Erythroblast (primary cell): ENCODE measurements around the gene RAB6B.

Experiments
- DNase-seq, 2 experiments: peaks; one replicate each; lab custom pipeline; 2025; lab: John Stamatoyannopoulos, UW
- GATA1 ChIP-seq: IDR thresholded peaks from 2 replicates; pipeline ENCODE4 v1.6.1; 2011; ENCODE audit warnings: low read depth, mild to moderate bottlenecking, control low read depth, low read length, moderate library complexity
- POLR2A ChIP-seq: IDR thresholded peaks from 2 replicates; pipeline ENCODE4 v1.6.1; 2011; ENCODE audit warnings: mild to moderate bottlenecking, low read length

RAB6B gene

DNA sequence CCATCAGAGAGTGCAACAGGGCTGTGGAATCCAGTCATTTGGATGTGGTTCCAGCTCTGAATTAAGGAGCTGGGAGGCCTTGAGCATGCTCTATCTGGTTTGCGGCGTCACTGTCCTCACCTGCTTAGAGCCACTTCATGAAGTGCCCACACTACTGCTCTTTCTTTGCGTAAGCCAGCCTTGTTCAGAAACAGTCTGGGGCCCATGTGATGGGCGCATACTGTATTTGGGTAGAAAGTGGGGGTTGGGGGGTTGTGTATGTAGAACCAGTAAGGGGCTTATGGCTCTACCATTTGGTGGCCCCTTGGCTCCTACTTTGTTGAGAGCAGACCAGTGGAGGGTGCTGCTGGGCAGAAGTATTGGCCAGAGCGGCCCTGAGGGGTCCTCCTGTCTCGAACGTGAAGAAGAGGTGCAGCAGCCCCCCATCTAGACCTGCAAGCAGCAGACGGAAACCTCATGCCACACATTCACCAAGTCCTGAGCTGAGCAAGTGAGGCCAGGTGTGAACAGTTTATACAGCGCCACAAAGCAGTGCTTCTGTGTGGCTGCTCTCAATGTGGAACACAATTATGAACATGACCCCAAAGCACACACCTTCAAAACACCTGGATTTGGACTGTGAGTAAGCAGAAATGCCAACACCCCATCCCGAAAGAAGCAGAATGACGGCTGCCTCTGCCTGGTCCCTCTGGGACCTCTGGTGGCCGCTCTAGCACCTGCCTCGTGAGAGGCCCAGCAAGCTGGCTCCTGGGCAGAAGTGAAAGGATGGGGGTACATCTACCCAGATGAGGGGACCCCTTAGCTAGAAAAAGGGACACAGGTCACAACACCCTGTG is 63.5 kb downstream of the RAB6B start:
- TF ChIP-seq GATA1, result no peak
- no peak for TF ChIP-seq POLR2A

GRCh38 chr3:133830071-133830470 is 65.6 kb downstream of the RAB6B start:
- no peak for DNase-seq
- no peak for TF ChIP-seq POLR2A
- TF ChIP-seq GATA1, result no peak

More for the DNA sequence above, 63.5 kb downstream of the RAB6B start:
- no peak for DNase-seq

GRCh38 chr3:133829310-133829707 is 66.4 kb downstream of the RAB6B start:
- no peak for DNase-seq
- TF ChIP-seq POLR2A, result no peak
- no peak for TF ChIP-seq GATA1

GRCh38 chr3:133828576-133829309 is 66.9 kb downstream of the RAB6B start:
- TF ChIP-seq GATA1, result no peak
- no peak for TF ChIP-seq POLR2A
- DNase-seq, result no peak

DNA sequence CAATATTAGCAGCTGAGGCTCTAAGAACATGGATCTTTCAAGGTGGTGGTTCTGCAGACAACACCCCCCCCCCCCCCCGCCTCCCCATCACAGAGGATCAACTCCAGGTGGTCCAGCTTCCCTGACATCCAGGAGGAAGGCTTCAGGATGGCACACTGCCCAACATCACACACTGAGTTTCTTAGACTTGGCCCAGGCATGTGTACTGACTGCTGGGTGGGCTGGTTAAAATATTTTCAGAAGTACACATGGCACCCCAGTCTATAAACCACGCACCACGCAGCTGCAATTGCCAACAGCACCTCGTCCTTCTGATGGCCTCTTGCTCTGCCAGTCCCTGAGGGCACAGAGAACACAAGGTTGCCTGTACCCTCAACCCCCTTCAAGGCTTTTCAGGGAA is 68.0 kb downstream of the RAB6B start:
- DNase-seq, result no peak
- TF ChIP-seq POLR2A (no peak), GATA1 (no peak)

DNA sequence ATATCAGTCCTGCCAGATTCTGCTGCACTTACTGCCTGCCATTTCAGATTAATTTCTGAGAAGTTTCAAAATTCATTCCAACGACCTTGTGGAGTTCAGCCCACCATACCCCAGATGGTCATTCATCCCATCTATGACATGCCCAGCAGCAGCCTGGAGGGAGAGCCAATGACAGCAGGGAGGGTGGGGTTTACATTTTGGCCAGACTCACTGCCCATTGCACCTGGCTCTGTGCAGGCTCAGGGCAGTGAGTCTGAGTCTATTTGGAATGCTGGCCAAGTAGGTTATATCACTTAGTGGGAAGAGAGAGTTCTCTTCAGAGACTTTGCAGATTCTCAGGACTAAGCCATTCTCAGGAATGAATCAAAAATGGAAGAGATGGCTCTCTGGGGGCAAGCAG is 68.5 kb downstream of the RAB6B start:
- DNase-seq, result no peak
- TF ChIP-seq GATA1, result no peak
- TF ChIP-seq POLR2A, result no peak

DNA sequence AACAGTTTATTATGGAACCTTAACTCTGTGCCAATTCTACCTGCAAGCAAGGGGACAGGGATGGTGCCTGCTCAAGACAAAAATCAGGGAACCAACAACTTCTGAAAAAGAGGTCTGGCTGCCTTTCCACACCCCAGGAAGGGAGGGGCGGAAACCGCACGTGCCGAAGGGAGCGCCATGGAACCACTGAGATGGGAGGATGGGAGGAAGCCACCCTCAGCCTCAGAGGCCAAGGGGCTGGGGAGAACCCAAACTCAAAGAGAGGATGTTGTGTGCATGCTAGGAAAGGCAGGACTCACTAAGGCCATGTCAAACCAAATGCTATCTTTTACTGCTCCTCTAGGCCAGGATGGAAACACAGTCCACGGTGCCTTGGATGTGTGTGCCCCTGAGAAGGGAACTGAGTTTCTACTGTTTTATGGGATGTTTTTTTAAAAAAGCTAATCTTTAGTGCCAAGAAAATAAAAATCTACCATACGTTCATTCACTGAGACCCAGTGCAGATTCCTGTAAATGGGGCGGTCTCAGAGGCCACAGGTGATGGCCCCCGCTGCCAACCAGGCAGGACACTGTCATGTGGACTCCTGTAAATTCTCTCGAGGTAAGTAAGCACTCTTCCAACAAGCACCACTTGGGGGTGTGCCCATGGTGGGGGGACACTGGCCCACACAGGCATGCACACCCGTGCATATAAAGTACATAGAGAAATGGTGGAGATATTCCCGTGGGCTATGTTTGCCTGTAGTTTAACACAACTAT is 69.5 kb downstream of the RAB6B start:
- no peak for DNase-seq
- TF ChIP-seq POLR2A (no peak), GATA1 (no peak)

DNA sequence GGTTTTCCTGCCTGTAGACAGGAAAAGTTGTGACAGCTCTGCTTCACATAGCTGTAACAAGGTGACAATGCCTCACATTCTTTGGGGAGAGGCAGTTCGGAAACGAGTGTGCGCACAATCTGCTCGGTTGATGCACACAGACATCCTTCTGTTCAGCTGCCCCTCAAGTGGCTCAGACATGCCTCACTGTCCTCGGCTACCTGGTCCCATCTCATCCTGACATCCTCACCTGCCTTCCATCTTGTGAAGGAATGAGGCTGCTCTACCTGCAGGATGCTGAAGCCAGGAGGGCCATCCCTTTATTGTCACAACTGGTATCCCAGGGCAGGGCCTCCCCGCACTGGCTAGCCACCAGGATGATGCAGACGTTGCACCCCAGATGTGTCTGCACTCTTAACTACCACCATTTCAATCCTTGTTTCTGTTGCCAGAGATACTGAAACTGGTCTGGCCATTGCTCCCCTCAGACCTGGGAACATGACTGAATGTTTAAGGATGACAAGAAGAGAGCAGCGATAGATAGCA is 70.7 kb downstream of the RAB6B start:
- no peak for TF ChIP-seq POLR2A
- no peak for TF ChIP-seq GATA1
- DNase-seq, result no peak

GRCh38 chr3:133821767-133822638 is 73.7 kb downstream of the RAB6B start:
- TF ChIP-seq POLR2A, result peak; percentile 20
- TF ChIP-seq GATA1, result no peak
- DNase-seq, result peak in 1 of 2 experiments; percentile 24

- no peak for TF ChIP-seq POLR2A
- TF ChIP-seq GATA1, result no peak
- DNase-seq, result no peak
These were observed 74.6 kb downstream of the RAB6B start for GRCh38 chr3:133820889-133821675.

- no peak for TF ChIP-seq POLR2A
- no peak for TF ChIP-seq GATA1
These were observed 75.6 kb downstream of the RAB6B start for GRCh38 chr3:133820129-133820528.

GRCh38 chr3:133815386-133815785 is 80.3 kb downstream of the RAB6B start:
- no peak for DNase-seq
- TF ChIP-seq POLR2A, result no peak
- no peak for TF ChIP-seq GATA1

More at GRCh38 chr3:133820129-133820528, 75.6 kb downstream of the RAB6B start:
- no peak for DNase-seq
